ENCODE measurements around the gene FMO1.
"Not testable (repeated sequence)": the region's sequence is repeated elsewhere in the genome, so short reads cannot be mapped to it uniquely, and the experiment has no call there.

The FMO1 gene, protein sequence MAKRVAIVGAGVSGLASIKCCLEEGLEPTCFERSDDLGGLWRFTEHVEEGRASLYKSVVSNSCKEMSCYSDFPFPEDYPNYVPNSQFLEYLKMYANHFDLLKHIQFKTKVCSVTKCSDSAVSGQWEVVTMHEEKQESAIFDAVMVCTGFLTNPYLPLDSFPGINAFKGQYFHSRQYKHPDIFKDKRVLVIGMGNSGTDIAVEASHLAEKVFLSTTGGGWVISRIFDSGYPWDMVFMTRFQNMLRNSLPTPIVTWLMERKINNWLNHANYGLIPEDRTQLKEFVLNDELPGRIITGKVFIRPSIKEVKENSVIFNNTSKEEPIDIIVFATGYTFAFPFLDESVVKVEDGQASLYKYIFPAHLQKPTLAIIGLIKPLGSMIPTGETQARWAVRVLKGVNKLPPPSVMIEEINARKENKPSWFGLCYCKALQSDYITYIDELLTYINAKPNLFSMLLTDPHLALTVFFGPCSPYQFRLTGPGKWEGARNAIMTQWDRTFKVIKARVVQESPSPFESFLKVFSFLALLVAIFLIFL

DNA sequence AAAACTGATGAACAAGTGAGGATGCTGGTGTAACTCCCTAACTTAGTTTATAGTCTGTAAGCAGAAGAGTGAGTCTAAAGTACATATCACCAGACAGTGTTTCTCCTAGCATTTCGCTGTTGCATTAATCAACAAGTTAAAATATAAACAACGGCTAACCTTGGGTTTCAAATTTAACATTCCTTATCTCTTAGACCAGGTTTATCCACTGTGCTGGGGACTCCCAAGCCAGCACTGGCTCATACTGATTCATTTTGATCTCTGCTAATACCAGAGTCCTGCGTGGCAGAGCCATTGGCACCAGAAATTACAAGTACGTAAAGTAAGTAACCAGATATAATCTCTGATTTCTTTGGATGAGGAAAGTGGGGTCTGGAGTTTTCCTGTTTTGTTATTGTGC, at the start of gene FMO1:
Gene FMO1 (plus strand): TSS at position 193 of the 400 bp plus-strand sequence. CDS start 9,594 bp downstream, outside the sequence.
- DNase-seq (ENCODE audit: low spot score): no peak

DNA sequence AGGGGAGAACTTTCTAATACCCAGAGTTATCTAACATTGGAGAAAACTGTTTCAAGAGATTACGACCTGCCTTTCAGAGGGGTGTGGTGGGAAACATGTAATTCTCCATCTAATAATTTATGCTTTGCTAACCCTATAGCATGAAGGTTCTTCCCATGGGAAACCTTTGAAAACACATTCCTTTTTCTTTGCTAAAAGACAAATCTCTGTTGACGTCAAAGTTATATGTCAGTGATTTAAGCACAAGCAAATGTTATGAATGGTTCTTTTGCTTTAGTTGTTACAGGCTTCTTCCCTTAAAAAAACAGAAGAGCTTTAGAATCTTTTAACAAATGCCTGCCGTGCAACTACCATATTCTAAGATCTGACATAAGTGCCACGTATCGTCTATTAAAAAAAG, 44.0 kb upstream of the FMO1 start:
- DNase-seq (ENCODE audit: low spot score): no peak

DNA sequence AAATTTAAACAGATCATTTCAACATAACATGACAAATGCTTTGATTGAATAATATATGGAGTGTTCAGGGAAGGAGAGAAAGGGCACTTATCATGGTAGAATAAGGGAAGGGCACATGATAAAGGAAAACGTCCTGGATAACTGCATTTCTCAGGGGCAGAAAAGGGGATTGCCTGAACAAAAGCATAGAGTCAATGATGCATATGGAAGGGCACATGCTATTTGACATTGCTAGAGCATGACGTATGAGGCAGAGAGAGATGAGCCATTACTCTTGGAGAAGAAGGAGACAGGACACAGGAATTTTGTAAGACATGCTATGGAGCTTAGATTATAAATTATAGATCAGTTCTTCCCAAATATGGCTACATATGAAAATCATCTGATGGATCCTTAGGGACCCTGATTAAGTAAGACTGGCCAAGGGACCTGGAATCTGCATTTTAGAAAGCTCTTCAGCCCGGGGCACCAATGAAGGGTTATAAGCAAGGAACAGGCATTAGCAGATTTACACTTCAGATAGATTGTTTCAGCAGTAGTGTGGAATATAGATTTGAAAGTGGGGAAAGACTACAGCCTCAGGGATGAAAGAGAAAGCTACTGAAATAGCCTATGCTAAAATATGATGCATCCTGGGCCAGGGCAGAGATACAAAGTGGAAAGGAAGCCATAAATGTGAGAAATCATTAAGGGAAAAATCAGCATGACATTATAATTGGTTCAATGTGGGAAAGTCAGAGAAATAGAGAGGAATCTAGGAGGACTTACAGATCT, 41.9 kb upstream of the FMO1 start:
- DNase-seq (ENCODE audit: low spot score): no peak

DNA sequence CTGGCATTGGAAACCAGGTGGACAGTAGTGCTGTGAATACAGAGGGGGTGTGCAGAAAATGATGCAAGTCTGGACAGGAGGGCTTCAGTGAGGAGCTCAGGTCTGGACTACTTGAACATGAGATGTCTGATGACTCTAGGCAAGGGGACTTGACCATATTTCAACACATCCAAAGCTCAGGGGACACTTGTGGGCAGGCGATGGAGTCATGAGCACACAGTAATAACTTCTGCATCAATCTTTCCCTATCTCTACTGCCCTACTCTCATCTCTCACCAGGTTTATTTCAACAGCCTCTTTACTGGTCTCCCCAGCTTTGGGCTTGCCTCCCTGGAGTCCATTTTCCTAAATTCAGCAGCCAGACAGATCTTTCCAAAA, 41.3 kb upstream of the FMO1 start:
- DNase-seq (ENCODE audit: low spot score): no peak

DNA sequence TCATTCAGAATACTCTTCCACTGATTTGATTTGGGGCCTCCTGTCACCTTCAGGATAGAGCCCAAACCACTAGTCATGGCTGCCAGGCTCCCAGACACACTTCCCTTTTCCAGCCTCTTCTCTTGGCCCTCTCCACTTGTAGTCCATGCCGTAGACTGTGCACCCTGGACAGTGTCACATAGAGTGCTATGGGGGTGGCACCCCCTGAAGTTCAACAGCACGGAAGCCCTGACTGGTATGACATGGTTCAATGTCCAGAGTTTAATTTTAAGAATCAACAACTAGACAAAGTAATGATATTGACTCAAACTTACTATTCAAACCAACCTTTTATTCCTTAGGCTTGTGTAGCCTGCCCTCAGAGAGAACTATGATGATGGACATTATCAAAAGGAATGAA, 40.9 kb upstream of the FMO1 start:
- no peak for DNase-seq (ENCODE audit: low spot score)

DNA sequence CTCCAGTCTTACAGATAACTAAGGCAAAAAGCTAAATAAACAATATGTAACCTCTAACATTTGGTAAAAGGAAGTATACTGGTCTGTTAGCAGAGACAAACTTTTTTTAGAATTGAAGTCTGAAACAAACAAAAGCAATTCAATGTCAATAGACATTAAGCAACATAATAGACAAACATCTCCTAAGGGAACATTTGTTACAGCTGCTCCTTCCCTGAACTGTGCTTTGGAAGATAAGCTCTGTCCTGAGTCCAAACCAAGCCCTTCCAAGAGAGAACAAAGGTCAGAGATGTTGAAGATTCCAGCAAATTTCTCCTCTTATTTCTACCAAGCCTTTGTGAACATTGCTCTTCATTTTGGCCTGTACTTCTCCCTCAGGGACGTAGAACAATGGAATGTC, 37.9 kb upstream of the FMO1 start:
- no peak for DNase-seq (ENCODE audit: low spot score)

DNA sequence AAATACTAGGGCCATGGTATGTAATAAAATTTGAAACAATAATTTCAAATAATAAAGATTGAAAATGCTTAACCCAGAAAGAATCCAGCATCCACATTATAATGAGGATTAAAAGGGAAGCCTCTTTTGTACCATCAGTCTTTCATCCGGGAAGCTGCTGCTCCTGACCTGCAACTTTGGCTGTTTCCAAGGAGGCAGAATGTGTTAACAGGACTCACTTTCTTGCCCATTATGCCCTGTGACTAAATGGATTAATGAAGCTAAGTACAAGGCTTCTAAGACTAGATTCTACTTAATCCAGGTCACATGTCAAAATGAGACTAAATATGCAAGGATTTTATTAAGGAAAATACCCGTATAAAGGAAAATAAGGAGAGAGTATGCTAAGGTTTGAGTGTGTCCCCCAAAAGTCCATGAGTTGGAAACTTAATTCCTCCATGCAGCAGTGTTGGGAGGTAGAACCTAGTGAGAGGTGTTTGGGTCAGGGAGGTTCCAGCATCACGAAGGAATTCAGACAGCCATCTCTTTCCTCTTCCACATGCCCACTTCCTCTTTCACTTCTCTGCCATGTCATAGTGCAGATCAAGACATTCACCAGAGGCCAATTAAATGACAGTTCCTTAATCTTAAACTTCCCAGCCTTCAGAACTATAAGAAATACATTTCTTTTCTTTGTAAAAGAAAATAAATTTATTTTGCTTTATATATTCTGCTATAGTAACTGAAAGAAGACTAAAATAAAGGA, 35.5 kb upstream of the FMO1 start:
- no peak for DNase-seq (ENCODE audit: low spot score)

DNA sequence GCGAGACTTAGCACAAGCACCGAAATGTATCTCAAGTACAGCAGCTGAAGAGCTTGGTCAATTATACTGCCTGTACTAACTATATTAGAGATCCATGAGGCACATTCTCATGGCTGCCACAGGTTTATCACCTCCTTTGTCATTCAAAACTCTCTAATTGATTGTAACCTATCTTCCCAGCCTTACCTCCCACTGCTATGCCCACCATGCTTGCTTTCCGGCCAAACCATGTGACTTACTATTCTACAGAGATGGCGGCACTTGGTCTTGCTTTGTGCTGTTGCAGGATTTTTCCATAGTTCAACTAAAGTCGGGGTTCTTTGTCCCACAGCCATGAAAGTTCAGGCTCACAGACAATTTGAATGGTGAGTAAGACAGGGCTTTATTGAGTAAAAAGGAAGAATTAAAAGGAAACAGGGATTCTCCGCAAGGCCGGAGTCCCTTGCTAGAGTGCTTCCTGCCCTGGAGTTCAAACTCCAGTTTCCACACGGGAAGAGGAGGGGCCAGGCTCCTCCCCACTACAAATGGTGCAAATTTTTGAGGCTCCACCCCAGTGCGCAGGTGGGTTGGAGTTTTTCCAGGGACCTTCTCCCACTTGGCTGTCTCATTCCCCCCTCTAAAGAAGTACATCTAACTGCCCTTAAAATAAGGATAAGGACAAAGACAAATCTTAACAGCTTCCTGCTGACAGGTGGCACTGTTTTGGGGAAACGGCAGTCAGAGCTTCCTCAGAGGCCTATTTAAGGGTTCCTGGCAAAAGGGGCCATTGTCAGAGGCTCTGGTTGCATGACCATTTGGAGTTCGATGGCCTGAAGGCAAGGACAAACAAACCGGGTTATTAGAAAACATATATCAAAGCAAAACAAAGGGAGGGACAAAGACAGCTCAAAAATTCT, 34.5 kb upstream of the FMO1 start:
- DNase-seq (ENCODE audit: low spot score): no peak

DNA sequence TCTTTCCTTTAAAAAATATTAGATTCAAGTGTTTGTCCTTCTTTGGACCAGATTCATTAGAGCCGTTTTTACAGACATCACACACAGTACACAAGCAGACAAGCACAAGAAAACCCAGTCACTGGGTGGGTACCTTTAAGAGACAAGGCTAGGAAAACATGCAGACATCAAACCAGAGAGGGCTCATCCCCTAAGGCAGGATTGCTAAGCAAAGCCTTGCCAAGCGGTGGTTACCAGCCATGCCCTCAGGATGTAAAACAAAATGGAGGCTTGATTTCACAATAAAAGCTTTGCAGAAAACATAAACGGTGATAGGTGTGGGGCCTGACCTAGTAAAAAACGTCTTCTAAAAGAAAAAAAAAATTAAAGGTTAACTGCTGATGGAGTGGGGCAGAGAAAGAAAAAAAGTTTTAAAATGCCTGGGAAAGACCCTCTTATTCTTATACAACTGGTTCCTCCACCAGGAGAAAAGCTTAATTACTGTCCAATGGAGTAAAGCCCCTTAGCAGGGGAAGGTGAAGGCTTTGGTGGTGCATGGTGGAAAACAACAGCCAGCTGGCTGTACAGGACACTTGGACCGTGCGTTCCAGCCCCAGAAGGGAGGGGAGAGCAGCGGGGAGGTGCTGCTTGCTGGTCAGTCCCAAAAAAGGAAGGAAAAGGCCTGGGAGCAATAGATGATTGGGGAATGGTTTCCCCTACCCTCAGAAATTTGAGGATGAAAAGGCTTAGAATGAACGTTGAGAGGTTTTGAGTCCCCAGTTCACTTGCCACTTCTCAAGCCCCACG, 30.4 kb upstream of the FMO1 start:
- DNase-seq (ENCODE audit: low spot score): no peak

DNA sequence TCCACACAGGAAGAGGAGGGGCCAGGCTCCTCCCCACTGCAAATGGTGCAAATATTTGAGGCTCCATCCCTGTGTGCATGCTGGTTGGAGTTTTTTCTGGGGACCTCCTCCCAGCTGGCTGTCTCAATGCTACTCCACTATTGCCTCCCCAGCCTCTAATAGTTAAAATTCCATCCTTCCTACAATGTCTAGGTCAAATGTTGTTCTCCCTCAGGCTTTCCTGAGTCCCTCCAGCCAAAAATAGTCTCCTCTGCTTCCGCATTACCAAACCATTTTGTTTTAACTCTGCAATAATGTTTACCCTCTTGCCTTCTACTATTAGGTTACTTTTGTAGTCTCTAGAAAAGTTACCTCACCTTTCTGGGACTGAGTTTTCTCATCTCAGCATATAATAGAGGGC, 29.6 kb upstream of the FMO1 start:
- DNase-seq (ENCODE audit: low spot score): no peak

DNA sequence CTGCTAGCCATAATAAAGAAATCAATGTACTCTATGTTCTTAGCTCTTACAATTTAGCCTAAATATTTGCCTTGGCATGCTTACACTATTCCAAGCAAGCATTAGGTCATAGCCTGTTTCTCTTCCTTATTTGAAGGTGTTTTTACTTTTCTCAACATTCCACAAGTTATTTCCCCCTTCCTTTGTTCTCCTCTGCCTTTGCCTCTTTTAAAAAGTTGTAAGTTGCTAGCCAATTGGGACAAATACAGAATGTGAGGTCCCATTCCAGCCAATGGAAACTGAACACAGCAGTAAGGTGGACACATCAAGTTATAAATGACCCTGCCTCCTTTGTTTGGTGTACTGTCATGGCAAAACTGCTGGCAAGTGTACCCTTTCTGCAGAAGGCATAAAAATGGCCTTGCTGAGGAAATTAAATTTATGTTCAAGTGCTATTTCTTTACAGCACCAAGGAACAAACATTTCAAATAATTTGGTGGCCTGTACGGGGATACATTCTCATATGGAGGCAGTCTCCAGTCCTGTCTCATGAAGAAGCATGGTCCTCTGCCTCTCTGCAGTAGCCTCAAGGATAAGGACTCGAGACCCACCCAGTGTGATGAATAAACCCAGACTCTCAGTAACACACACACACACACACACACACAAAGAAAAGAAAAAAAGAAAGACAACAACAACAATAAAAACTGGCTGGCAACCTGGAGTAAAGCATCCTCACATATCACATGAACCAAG, 28.8 kb upstream of the FMO1 start:
- DNase-seq (ENCODE audit: low spot score): no peak

DNA sequence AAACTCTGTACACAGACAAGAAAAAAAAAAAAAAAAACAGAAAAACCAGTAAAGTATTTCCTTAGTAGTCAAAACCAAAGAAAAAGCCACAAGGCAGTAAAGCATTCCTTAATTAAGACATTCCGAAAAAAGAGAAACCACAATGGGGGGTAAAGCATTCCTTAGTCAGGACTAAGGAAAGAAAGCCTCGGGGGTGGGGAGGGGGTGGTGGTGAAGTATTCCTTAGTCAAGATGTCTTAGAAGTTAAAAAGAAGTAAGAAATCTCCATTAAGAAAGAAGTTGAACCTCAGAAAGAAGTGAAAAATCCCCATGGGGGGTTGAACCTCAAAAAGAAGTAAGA, 28.2 kb upstream of the FMO1 start:
- no peak for DNase-seq (ENCODE audit: low spot score)

DNA sequence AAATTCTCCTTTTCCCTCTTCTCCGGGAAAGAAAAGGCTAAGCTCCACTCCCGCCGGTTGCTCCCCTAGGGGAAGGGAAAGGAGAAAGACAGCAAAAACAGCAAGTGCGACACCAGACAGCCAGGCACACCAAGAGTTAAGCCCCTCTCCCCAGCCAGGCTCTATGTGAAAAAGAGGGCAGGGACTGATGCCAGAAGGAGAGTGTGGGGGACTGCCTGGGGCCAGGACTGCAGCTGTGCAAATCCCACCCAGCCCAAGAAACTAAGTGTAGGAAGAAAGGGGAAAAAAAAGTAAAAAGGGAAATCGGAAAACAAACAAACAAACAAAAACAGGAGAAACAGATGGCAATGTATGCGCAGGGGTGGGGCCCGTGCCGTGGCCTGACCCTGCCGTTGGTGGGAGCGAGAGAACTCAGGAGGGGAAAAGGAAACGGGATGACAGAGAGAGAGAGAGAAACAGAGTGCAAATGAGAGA, 27.7 kb upstream of the FMO1 start:
- no peak for DNase-seq (ENCODE audit: low spot score)

DNA sequence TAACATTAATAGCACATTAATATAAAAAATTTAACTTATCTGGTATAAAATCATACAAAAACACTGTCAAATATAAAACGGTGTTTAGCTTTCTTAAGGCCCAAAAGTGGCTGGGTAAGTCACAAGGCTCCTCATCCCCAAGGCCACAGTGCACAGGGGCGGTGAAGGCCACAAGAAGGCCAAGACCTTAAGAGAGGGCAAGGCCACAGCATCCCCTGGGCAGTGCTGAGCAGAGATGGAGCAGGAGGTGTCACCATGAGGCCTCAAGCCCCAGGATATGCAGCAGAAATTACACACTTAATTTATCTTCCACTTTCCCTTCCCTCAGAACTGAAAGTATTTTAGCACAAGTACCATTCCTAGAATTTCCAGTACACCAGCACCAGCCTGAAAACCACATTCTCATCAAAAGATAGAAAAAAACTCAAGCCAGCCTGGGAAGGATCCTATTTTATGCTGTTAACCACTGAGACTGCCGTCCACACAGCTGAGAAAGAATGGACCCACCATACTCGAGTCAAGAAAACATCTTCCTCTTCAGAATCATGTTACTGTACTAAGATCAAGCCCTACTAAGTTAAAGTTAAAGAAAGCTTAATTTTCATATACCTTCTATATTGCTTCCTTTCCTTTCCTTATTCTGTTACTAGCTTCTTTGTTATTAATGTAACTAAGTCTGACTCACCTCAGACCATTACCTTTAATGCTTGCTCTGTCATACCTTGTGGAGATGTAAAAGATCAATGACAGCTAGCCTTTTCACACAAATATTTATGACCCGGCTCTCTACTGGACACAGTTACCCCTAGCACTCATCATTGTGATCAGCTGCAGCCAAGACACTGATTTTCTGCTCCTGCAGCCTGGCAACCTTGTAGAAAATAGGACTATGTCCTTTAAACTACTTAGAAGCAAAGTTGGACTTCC, 26.4 kb upstream of the FMO1 start:
- DNase-seq (ENCODE audit: low spot score): no peak

DNA sequence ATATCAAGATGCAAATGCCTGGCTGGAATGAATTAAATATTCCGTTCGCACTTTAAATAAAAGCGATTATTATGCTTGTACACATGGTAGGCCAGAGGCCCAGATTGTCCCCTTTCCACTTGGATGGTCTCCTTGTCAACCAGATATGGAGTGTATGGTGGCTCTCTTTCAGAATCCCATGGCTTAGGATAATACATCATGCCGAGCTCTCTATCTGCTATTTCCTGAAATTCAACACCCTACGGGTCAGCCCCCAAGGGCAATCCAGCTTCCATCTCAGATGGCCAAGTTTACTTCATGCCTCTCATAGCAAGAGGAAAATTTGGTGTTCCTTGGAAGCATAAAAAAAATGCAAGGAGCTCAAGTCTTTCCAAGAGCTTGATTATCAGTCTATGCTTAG, 25.4 kb upstream of the FMO1 start:
- DNase-seq (ENCODE audit: low spot score): no peak

DNA sequence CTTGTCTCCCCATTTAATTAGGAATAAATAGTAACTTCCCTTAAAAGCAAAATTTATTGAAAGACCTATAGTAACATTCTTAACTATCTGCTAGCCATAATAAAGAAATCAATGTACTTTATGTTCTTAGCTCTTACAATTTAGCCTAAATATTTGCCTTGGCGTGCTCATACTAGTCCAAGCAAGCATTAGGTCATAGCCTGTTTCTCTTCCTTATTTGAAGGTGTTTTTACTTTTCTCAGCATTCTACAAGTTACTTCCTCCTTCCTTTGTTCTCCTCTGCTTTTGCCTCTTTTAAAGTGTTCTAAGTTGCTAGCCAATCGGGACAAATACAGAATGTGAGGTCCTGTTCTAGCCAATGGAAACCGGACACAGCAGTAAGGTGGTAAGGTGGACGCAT, 24.0 kb upstream of the FMO1 start:
- not testable (repeated sequence) for DNase-seq (ENCODE audit: low spot score)

DNA sequence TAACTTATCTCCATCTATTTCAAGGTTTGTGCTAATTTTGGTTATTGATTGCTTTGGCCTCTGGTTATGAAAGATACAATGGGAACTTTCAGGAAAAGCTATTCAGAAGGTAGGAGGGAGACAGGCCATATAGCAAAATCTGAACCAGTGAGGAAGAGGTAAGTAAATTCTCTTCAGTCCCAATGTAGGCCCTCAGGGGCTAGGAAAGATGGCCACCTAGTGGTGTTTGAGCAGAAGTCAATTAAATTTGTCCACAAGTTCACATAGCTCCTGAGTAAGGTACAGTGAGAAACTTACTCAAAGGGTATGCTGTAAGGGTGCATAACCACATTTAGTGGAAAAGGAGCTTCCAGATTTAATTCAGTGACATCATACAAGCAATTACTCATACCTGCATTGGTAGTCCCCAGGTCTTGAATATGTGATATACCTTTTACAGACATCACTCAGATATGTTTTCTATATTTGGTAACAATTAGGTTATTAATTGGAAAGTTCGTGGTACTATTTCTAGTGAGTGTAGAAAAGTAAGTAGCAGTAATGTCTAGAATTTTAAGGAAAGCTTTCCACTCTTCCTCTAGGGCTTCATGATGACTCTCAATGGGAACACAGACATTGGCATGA, 21.4 kb upstream of the FMO1 start:
- peak; percentile 75 for DNase-seq (ENCODE audit: low spot score)

DNA sequence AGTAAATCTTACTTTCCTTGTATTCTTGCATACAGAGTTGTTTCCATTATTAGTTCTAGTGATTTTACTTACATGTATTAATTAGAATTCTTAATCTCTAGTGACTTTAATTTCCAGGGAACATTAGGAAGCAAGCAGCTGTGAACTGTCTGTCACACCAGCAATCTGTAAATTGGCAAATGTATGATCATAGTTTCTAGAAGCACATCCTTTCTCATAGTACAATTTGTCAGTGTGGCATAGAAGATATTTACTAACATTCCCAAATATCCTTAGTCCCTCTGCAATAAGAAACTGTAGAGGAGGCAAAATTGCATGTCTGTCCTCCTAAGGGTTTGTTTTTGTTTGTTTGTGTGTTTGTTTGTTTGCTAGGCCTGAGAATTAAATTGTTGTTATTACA, 17.0 kb upstream of the FMO1 start:
- DNase-seq (ENCODE audit: low spot score): no peak

Data from SW480 (cell line).